Measurements from ENCODE around the gene ERBB4.

- TF ChIP-seq CTCF (IDR thresholded peaks at IDR 0.05; ENCODE audit: low read length) (no peak), EZH2phosphoT487 (IDR thresholded peaks at IDR 0.05; ENCODE audit: low read length) (no peak), EZH2 (optimal IDR thresholded peaks at IDR 0.05; ENCODE audit: low read depth, low read length) (no peak)
These were observed 97.5 kb downstream of the ERBB4 start for GRCh38 chr2:212441141-212441540.

All from MM.1S (cell line).